Measurements from ENCODE around the gene MYO16.
"Not testable (repeated sequence)": the region's sequence is repeated elsewhere in the genome, so short reads cannot be mapped to it uniquely, and the experiment has no call there.

The MYO16 gene

DNA sequence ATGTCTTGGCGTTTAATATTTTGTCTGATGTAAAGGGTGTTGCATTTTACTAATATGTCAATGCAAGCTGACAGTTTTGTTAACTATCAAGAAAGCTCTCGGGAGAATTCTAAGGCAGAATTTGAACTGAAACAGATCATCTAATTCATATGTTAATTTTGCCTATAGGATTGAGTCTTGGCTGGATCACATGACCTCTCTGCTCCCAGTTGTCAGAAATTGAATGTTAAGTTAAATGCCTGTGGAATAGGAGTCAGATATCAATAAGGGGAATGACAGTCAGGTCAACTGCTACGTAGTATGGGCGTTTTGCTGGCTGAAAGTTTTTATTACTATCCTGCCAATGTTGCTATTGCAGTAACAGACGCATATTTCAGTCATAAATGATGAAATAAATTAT is 358.5 kb downstream of the MYO16 start:
- no peak for DNase-seq

DNA sequence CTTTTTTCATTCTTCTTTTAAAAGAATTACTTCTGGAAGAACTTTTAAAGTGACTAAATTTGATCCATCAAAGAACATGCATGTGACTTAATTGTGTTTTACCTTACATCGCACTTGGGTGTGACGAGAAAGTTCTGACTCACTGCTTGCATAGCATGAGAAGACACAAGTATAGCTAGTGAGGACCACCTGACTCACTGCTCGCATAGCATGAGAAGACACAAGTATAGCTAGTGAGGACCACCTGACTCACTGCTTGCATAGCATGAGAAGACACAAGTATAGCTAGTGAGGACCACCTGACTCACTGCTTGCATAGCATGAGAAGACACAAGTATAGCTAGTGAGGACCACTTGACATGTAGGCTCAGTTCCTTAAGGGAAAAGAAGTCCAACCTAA is 362.0 kb downstream of the MYO16 start:
- not testable (repeated sequence) for DNase-seq

DNA sequence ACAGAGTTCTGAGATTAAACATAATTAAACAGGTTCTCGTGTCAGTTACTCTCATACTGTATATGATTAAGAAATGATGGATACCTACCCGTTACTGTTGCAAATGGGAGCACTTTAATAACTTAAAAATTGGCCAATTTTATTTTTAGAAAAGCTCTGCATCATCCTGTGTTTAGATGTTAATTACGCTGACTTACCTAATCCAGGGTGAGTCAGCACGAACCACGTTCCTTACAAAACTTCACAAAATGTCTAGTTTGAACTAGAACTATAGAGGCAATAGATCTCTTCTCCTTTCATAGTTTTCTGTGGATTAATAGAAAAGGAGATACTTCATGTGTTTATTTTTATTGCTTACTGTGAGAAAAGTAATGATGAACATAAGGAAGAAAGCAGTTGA is 363.9 kb downstream of the MYO16 start:
- no peak for DNase-seq

GRCh38 chr13:108996430-108996829 is 367.0 kb downstream of the MYO16 start:
- DNase-seq: no peak

DNA sequence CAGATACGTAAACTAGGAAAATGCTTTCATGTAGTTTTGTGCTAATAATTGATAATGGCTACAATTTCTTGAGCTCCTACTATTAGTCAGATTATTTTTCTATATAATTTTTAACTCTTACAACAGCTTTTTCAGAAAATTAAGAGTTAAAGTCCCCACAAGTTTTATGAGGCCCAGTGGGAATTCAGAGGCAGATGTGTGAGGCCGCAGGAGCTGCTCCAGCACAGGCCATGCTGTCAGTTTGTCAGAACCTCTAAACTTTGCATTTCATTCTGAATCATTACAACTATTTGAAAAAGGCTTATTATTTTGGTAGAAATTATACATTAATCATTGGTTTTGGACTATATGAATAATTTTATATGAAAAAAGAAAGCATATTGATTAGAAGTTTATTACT is 370.8 kb downstream of the MYO16 start:
- no peak for DNase-seq

- DNase-seq: no peak
Observed at GRCh38 chr13:109002934-109003333, 373.5 kb downstream of the MYO16 start.

GRCh38 chr13:109007946-109008345 is 378.5 kb downstream of the MYO16 start:
- no peak for DNase-seq

GRCh38 chr13:109009756-109010155 is 380.3 kb downstream of the MYO16 start:
- DNase-seq: no peak

DNA sequence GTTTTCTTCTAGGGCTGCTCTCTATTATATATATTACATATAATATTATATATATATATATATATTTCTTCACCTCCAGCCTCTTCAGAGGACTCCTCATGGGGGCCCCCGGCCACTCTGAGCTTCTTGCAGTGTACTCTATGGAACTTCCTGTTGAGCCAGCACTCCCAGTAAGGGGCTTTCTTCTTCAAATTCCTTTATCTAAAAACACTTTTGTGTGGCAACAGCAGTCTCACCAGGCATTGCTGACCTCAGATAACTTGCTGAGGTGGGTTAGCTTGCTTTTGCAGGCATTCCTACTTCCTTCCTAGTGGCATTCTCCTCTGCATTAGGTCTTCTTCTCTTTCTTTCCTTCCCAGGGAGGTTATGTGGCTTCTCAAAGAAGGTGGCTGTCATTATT is 381.5 kb downstream of the MYO16 start:
- DNase-seq: no peak

DNA sequence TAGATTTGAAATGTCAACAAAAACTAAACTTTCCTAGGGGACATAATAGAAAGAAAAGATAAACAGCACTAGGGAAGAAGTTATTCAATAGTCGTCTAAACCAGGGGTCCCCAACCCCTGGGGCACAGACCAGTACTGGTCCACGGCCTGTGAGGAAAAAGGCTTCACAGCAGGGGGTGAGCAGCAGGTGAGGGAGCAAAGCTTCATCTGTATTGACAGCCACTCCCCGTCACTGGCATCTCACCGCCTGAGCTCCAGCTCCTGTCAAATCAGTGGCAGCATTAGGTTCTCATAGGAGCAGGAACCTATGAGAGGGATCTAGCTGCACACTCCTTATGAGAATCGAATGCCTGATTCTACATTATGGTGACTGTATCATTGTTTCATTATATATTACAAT is 382.7 kb downstream of the MYO16 start:
- no peak for DNase-seq

DNA sequence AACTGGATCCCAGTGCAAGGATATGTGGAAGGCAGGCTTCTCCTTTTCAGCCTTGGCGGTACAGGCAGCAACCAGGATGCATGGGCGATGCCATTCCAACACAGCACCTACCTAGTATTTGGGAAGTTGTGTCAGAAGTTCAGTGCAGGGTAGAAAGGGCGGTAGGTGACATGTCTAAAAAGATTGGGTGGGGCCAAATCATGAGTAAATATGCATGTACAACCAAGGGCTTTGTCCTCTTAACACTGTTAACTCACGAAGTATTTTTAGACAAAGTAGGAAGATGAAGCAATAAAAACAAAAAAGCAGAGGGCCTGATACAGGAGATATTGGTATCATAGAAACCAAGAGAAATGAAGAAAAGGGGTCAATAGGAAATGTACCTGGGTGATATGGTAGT is 392.1 kb downstream of the MYO16 start:
- DNase-seq: no peak

DNA sequence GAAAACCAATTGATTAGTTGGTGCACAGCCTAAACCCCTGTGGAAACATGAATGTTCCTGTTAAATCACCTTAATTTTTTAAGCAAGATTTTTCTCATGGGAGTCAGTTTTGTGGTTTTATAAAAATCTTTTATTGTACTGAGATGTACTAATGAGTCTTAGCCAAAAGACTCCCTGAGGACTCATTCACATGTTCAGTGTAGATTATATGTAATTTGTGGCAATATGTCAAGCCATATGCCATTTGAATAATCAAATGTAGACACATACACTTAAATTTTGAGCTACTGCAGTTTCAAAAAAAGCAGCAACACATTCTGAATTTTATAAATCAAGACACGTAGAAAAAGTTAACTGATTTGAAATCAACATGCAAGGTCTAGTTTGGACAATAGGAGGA is 395.2 kb downstream of the MYO16 start:
- no peak for DNase-seq

DNA sequence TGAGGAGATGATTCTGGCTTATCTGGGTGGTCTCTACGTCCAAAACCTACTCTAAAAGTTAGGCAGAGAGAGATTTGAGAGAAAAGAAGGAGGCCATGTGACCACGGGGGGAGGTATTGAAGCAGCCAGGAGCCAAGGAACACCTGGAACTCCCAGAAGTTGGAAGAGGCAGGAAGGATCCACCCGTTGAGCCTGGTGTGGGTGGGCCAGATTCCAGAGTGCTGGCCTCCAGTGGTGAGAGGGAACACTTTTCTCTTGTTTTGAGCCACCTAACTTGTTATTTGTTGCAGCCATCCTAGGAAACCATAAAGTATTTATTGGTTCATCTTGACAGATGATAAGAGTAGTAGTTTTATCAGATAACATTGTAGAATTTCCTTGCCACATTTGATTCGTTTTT is 396.9 kb downstream of the MYO16 start:
- no peak for DNase-seq

GRCh38 chr13:109028624-109029023 is 399.2 kb downstream of the MYO16 start:
- no peak for DNase-seq

DNA sequence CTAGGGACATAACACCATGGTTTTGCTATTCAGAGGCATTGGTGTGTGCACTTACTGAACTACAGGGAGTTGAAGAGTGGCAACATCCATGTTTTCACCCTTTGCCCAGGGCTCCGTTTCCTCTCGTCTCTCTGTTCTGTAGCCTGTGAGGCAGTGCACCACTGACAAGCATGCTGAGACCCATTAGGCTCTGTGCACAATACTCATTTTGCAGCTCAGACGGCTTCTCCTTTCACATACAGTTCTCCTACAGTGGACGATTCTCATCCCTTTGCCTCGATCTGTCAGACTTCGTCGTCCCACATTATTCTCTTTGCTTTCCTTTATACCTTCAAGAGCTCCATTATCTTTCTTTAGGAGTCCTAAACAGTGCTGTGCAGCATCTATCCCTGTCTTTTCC is 403.7 kb downstream of the MYO16 start:
- no peak for DNase-seq

GRCh38 chr13:109036078-109036780 is 406.8 kb downstream of the MYO16 start:
- no peak for DNase-seq

DNA sequence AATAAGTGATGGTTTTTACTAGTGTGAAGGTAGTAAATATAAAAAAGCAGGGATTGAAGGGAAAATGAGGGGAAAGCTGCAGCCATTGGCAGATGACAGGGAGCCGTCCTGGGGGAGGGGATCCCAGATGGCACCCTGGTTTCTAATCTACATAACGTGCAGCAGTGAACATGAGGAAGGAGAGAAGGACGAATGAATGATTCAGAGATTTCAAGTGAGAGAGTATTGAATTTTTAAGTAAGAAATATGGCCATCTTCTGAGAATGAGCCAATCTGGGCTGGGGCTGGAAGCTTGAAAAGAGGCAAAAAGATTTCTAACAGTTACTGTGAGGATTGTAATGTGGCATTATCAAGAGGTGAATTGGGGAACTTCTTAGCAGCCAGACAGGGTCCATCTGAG is 414.2 kb downstream of the MYO16 start:
- DNase-seq: no peak

GRCh38 chr13:109055850-109056249 is 426.4 kb downstream of the MYO16 start:
- DNase-seq: no peak

- DNase-seq: no peak
Observed at GRCh38 chr13:109058087-109058486, 428.7 kb downstream of the MYO16 start.

DNA sequence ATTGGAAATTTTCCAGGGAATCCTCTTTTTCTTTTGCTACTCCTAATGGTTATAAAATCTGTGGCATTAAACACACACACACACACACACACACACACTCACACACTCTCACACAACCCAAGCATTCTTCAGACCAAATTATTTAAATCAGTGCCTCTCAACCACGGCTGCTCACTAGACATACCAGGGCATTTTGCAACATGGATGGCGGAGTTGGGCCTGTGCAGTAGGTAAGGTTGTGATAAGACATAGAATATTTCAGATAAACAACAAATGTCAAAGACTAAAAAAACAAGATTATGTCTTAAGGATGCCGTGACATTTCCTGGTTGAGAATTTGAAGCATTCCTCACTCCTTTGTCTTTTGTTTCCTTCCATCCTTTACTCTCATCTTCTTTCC is 443.1 kb downstream of the MYO16 start:
- no peak for DNase-seq

GRCh38 chr13:109074436-109074835 is 445.0 kb downstream of the MYO16 start:
- no peak for DNase-seq

DNA sequence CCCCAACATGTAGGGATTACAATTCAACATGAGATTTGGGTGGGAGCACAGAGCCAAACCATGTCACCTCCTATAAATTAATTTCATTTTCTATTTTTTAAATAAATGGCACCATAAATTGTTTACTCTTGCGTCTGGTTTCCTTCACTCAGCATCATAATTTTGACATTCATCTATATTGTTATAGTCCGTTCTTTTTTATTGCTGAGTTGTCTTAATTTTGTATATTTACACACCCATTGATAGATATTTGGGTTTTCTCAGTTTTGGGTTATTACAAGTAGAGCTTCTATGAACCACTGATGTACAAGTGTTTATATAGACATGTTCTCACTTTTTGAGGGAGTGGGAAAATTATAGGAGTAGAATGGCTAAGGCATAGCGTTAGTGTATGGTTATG is 445.4 kb downstream of the MYO16 start:
- DNase-seq: no peak

DNA sequence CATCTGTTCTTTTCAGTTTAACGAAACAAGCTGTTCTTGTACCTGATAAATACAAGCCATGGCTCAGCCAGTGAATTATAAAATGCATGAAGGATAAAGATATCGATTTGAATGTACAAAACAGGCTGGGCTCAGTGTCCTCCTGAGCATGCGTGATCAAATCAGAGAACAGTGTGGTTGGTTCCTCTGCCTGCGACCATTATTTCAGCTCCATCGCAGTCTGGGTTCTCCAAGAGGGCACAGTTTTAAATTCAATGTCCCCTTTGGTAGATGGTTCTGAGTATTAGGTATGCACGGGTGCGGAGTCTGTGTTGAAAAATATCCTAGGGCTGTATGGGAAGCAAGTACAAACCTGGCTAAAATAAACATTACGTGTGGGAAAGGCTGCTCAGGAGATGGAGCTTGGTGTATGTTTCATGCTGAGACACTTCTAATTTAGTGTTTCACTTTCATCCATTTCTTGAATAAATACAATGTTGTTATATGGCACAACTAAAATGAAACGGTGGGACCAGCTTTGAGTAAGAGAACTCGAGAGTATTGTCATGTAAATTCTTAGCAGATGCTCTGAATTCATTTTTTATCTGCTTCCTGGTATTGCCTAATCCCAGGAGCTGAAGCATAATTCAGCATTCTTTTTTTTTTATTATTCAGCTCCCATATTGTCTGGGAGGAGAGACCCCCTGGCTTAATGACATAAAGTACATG is 458.7 kb downstream of the MYO16 start:
- no peak for DNase-seq

DNA sequence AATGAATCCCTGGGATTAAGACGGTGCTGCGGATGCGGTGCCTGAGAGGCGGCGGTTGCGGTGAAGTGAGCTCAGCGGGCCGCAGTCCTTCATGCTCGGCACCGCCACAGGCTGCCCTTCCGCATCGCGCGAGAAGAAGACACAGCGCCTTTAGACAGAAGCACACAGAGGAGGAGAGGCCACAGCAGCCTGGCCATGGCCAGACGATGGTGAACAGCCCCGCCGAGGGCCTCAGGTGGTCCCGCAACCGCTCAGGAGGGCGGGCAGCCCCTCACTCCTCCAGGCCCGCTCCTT is 459.2 kb downstream of the MYO16 start:
- no peak for DNase-seq

DNA sequence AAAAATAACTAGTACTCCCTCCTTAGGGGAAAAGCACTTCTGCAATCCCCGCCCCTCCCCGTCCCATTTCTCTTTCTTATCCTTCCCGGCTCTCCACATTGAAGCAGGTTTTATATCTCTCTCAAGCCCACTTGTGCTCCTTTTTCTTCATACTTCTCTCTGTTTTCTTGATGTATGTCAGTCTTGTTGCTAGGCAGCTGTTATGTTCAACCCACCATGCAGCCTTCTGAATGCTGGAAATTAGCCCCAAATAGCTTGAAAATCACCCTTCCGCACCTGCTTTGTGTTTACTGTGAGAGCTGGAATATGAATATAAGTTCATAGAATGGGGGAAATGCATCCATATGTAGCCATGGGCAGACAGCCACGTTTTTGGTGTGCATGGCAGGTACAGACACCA is 461.4 kb downstream of the MYO16 start:
- no peak for DNase-seq
